SK-N-SH (cell line): ENCODE measurements around the gene KIF16B. TPM values are rescaled to one million over a fixed set of nuclear protein-coding genes. Genes with fewer than 3 reads are reported as not detected.

Experiments
- CTCF ChIA-PET: fragments of 300-600, 350-600 bp; formaldehyde crosslinking; extraction: SDS; loops from one replicate; lab custom pipeline; 2021; lab: Yijun Ruan, JAX
- POLR2A ChIA-PET: fragments of 350-600 bp; sonication (Branson Sonifier 250); formaldehyde crosslinking; extraction: SDS; loops from one replicate; lab custom pipeline; 2020; ENCODE audit warnings: antibody characterized with exemption, inconsistent platforms; lab: Yijun Ruan, JAX
- DNase-seq: peaks from one replicate; pipeline ENCODE4 v3.0.0; 2012
- H2AFZ ChIP-seq: fragments of 200-600 bp; sonication (generic); 2 replicates; pipeline ENCODE4 v1.8.1; 2016; ENCODE audit warnings: antibody characterized with exemption, mild to moderate bottlenecking, low read depth
- H3F3A ChIP-seq: fragments of 200-600 bp; sonication (generic); replicated peaks from 2 replicates; pipeline ENCODE3; 2016; ENCODE audit warnings: antibody characterized with exemption, mild to moderate bottlenecking; ENCODE audit not compliant: insufficient read depth
- H3K27ac ChIP-seq, 2 experiments: fragments of 200-500 bp in 1 of 2; fragments of 200-600 bp in 1 of 2; sonication (Bioruptor generic) in 1 of 2; sonication (generic), shearing (Covaris generic) in 1 of 2; 2 replicates each; pipeline versions ENCODE4 v1.5.1 to v1.6.1; 2014 to 2016; ENCODE audit warnings: low read depth in 2 of 2, inconsistent platforms in 1 of 2, low read length in 1 of 2, mild to moderate bottlenecking in 1 of 2, mixed read lengths in 1 of 2
- H3K27me3 ChIP-seq: fragments of 200-600 bp; sonication (generic), shearing (Covaris generic); 2 replicates; pipeline ENCODE4 v1.6.1; 2016; ENCODE audit warnings: mixed run types; ENCODE audit not compliant: insufficient read depth
- H3K36me3 ChIP-seq, 2 experiments: fragments of 200-500 bp in 1 of 2; fragments of 200-600 bp in 1 of 2; sonication (Bioruptor generic) in 1 of 2; sonication (generic) in 1 of 2; replicated peaks in 1 of 2; 2 replicates each; pipeline versions ENCODE3 to v1.5.1; 2014 to 2016; ENCODE audit warnings: low read length in 1 of 2, mild to moderate bottlenecking in 1 of 2; ENCODE audit not compliant: insufficient read depth in 2 of 2, control insufficient read depth in 1 of 2
- H3K4me1 ChIP-seq, 2 experiments: fragments of 200-500 bp in 1 of 2; fragments of 200-600 bp in 1 of 2; sonication (Bioruptor generic) in 1 of 2; sonication (generic), shearing (Covaris generic) in 1 of 2; 2 replicates each; pipeline versions ENCODE4 v1.5.1 to v1.6.1; 2014 to 2016; ENCODE audit warnings: low read depth in 1 of 2, low read length in 1 of 2, mixed run types in 1 of 2; ENCODE audit not compliant: insufficient read depth in 2 of 2, control insufficient read depth in 1 of 2
- H3K4me2 ChIP-seq: fragments of 200-600 bp; sonication (generic), shearing (Covaris generic); 2 replicates; pipeline ENCODE4 v1.6.1; 2017; ENCODE audit warnings: mixed run types
- H3K4me3 ChIP-seq, 2 experiments: fragments of 200-500 bp in 1 of 2; fragments of 200-600 bp in 1 of 2; sonication (Bioruptor generic) in 1 of 2; sonication (generic), shearing (Covaris generic) in 1 of 2; 2 replicates each; pipeline versions ENCODE4 v1.5.1 to v1.8.1; 2014 to 2016; ENCODE audit warnings: low read depth in 2 of 2, inconsistent platforms in 1 of 2, low read length in 1 of 2, mild to moderate bottlenecking in 1 of 2, mixed read lengths in 1 of 2, moderate library complexity in 1 of 2
- H3K79me2 ChIP-seq: fragments of 200-600 bp; sonication (generic); 2 replicates; pipeline ENCODE4 v1.8.1; 2017; ENCODE audit warnings: mild to moderate bottlenecking; ENCODE audit not compliant: insufficient read depth
- H3K9ac ChIP-seq: fragments of 200-600 bp; sonication (generic); 2 replicates; pipeline ENCODE4 v1.6.1; 2017; ENCODE audit warnings: mixed run types
- H3K9me2 ChIP-seq: fragments of 200-600 bp; sonication (generic); 2 replicates; pipeline ENCODE4 v1.6.1; 2017; ENCODE audit warnings: mixed run types
- H3K9me3 ChIP-seq: fragments of 200-600 bp; sonication (generic); 2 replicates; pipeline ENCODE4 v1.6.1; 2017; ENCODE audit warnings: mixed run types, mild to moderate bottlenecking, moderate library complexity
- H4K20me1 ChIP-seq: fragments of 200-600 bp; sonication (generic); 2 replicates; pipeline ENCODE4 v1.6.1; 2017; ENCODE audit warnings: mild to moderate bottlenecking, mixed run types; ENCODE audit not compliant: insufficient read depth
- CHD2 ChIP-seq: fragments of 150-350 bp; IDR thresholded peaks from 2 replicates; pipeline ENCODE4 v1.6.1; 2018; ENCODE audit warnings: low read length; ENCODE audit not compliant: partially characterized antibody
- EP300 ChIP-seq, 2 experiments: IDR thresholded peaks; 2 replicates each; pipeline versions ENCODE4 v1.4.0 to v1.6.1; 2012; ENCODE audit warnings: borderline replicate concordance in 1 of 2, low read depth in 1 of 2, low read length in 1 of 2
- FOXJ3 ChIP-seq: sonication (generic); formaldehyde crosslinking; IDR thresholded peaks from 2 replicates; pipeline ENCODE4 v1.5.1; 2020; ENCODE audit warnings: mild to moderate bottlenecking, missing genetic modification reagents
- GABPA ChIP-seq: IDR thresholded peaks from 2 replicates; pipeline ENCODE4 v1.4.0; 2012; ENCODE audit warnings: low read depth, mild to moderate bottlenecking
- JUND ChIP-seq: IDR thresholded peaks from 2 replicates; pipeline ENCODE4 v1.4.0; 2012
- MAX ChIP-seq: IDR thresholded peaks from 2 replicates; pipeline ENCODE4 v1.4.0; 2012; ENCODE audit warnings: low read depth
- MXI1 ChIP-seq: IDR thresholded peaks from 2 replicates; pipeline ENCODE4 v1.6.1; 2012; ENCODE audit warnings: mild to moderate bottlenecking, low read depth, low read length, improper control_type of control experiment
- NFIC ChIP-seq: IDR thresholded peaks from 2 replicates; pipeline ENCODE4 v1.4.0; 2012; ENCODE audit warnings: borderline replicate concordance
- RCOR1 ChIP-seq: fragments of 150-350 bp; IDR thresholded peaks from 2 replicates; pipeline ENCODE4 v1.6.1; 2017; ENCODE audit warnings: antibody characterized with exemption, low read length
- RFX5 ChIP-seq: IDR thresholded peaks from 2 replicates; pipeline ENCODE4 v1.6.1; 2012; ENCODE audit warnings: mild to moderate bottlenecking, improper control_type of control experiment, low read length
- SMC3 ChIP-seq: IDR thresholded peaks from 2 replicates; pipeline ENCODE4 v1.6.1; 2012; ENCODE audit warnings: low read depth, low read length, improper control_type of control experiment
- USF1 ChIP-seq: IDR thresholded peaks from 2 replicates; pipeline ENCODE4 v1.4.0; 2012; ENCODE audit warnings: low read depth, borderline replicate concordance
- USF2 ChIP-seq: fragments of 150-350 bp; IDR thresholded peaks from 2 replicates; pipeline ENCODE4 v1.6.1; 2017; ENCODE audit warnings: antibody characterized with exemption, low read length, low read depth, borderline replicate concordance
- WGBS: methylation state at CpG from one replicate; pipeline ENCODE4 v1.1.6; 2017; ENCODE audit warnings: low lambda C conversion rate; 5-methylcytosine and 5-hydroxymethylcytosine counted together
- polyA plus RNA-seq, 3 experiments: library from polyadenylated mRNA; depleted of rRNA; stranded (reverse); fragments of >200 nt; gene quantifications; 2 replicates each; pipeline ENCODE4 v1.2.3, GENCODE V29; 2012
- TF ChIP-seq, protein P1 (sequence below): fragments of 150-350 bp; IDR thresholded peaks from 2 replicates; pipeline ENCODE4 v1.6.1; 2016; ENCODE audit warnings: mild to moderate bottlenecking, low read depth, low read length
- TF ChIP-seq, protein P2 (sequence below): IDR thresholded peaks from 2 replicates; pipeline ENCODE4; 2012

Gene KIF16B
- polyA plus RNA-seq, 1 of the 3 experiments (the other 2 are of a cell fraction) = 3.3 TPM

DNA sequence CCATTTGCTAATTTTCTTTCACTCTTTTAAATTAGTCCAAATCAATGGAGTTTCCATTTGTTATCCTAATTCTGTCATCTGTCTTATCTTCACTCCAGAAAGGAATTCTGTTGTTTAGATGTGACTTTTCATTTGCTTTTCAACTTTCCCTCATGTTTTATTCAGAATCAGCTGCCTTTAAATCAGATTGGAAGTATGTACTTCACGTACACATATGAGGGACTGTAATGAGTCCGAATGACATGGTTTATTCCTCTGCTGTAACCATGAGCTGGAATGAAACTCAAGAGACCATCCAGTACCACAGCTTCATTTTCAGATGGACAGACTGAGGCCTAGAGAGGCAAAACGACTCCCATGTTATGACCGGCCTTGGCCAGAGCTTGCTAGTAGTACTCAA, 302.3 kb downstream of the KIF16B start:
- POLR2A ChIA-PET = no interaction called here
- WGBS = 73% methylated on average over 4 of the region's 4 CpGs

More for the DNA sequence above, 302.3 kb downstream of the KIF16B start:
- H3K4me2 ChIP-seq = no peak overlapping the region
- TF ChIP-seq USF2 (no peak), EP300 (IDR thresholded peaks at IDR 0.05; ENCODE audit: borderline replicate concordance in 1 of 2, low read depth in 1 of 2, low read length in 1 of 2) (no peak), RFX5 (no peak), RCOR1 (no peak), MXI1 (no peak), MAX (no peak), SMC3 (no peak), JUND (no peak), FOXJ3 (no peak), CHD2 (no peak), NFIC (no peak), USF1 (no peak), GABPA (no peak)
- TF ChIP-seq, protein P1, sequence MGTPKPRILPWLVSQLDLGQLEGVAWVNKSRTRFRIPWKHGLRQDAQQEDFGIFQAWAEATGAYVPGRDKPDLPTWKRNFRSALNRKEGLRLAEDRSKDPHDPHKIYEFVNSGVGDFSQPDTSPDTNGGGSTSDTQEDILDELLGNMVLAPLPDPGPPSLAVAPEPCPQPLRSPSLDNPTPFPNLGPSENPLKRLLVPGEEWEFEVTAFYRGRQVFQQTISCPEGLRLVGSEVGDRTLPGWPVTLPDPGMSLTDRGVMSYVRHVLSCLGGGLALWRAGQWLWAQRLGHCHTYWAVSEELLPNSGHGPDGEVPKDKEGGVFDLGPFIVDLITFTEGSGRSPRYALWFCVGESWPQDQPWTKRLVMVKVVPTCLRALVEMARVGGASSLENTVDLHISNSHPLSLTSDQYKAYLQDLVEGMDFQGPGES = no peak
- TF ChIP-seq, protein P2, sequence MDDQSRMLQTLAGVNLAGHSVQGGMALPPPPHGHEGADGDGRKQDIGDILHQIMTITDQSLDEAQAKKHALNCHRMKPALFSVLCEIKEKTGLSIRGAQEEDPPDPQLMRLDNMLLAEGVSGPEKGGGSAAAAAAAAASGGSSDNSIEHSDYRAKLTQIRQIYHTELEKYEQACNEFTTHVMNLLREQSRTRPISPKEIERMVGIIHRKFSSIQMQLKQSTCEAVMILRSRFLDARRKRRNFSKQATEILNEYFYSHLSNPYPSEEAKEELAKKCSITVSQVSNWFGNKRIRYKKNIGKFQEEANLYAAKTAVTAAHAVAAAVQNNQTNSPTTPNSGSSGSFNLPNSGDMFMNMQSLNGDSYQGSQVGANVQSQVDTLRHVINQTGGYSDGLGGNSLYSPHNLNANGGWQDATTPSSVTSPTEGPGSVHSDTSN = no peak
- TF ChIP-seq, all 33 proteins: peak for 0
- no peaks in the 10 kb centered on the region for H3K9me3 ChIP-seq
- no peaks in the 10 kb centered on the region for H3K27me3 ChIP-seq
- CTCF ChIA-PET = no interaction called here
- H2AFZ ChIP-seq = no peak overlapping the region
- no peak overlapping the region for H3K4me3 ChIP-seq
- no peak for DNase-seq
- H3K27ac ChIP-seq = no peak overlapping the region
- no peaks in the 10 kb centered on the region for H4K20me1 ChIP-seq
- no peaks in the 10 kb centered on the region for H3F3A ChIP-seq
- peaks cover 0 to 19% of the 10 kb centered on the region in 2 experiments; a peak in 2 of 4 replicates for H3K4me1 ChIP-seq
- H3K79me2 ChIP-seq = no peaks in the 10 kb centered on the region
- H3K36me3 ChIP-seq = no peaks in the 10 kb centered on the region
- no peak overlapping the region for H3K9ac ChIP-seq
- no peaks in the 10 kb centered on the region for H3K9me2 ChIP-seq
